Measurements from ENCODE around the gene YLPM1.

DNA sequence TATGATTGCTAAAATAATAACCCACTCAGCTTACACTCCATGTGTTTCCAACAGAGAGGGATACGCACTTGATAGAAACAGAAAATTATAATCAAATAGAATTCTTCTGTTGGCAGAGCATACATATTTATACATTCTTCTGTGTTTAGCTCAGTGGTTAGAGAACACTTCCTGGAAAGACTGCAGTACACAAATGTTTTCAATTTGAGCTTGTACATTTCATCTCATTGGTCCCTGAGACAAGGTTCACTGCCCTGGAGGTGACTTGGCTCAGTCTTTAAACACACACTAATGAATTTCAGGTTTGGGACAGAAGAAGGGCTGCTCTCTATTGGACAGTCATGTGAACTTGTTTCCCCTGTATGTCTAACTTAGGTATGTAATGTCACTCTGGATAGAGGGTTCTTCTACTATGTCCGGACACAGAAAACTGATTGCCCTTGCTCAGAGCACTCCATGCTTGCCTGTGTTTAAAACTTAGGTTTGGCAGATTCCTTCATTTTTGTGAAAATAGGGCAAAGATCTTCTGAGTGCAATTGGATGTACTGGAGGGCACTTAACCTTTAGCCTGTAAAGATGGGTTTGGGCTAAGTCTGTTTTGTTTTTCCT, 89.9 kb downstream of the YLPM1 start:
- TF ChIP-seq POLR2A (IDR thresholded peaks at IDR 0.05; ENCODE audit: low read depth, low read length) (no peak), POLR2AphosphoS5 (IDR thresholded peaks at IDR 0.05; ENCODE audit: low read depth, low read length) (no peak)
